ENCODE data around the gene EEF2.

- TF ChIP-seq POLR2A (IDR thresholded peaks at IDR 0.05) (no peak), CTCF (IDR thresholded peaks at IDR 0.05) (no peak)
Observed at GRCh38 chr19:4027146-4027545, 41.9 kb upstream of the EEF2 start.

Data from vagina (tissue), 2 donors.